Keratinocyte (primary cell): ENCODE results near the gene GOT1.

Experiments used
- EZH2 ChIP-seq: IDR thresholded peaks from one replicate; pipeline ENCODE4 v1.6.1; 2012; ENCODE audit warnings: inconsistent platforms, mild to moderate bottlenecking, low read length, moderate library complexity
- TF ChIP-seq, protein P1 (sequence below), 3 experiments: IDR thresholded peaks in 1 of 3; conservative IDR thresholded peaks in 1 of 3; optimal IDR thresholded peaks in 1 of 3; 2 replicates in 2 of 3; 3 replicates in 1 of 3; pipeline versions ENCODE3 to v1.5.1; 2011; ENCODE audit warnings: low read length in 3 of 3, mild to moderate bottlenecking in 3 of 3, moderate library complexity in 2 of 3, control low read depth in 1 of 3, inconsistent platforms in 1 of 3; ENCODE audit not compliant: insufficient read depth in 2 of 3; ENCODE audit errors: extremely low read depth in 1 of 3

DNA sequence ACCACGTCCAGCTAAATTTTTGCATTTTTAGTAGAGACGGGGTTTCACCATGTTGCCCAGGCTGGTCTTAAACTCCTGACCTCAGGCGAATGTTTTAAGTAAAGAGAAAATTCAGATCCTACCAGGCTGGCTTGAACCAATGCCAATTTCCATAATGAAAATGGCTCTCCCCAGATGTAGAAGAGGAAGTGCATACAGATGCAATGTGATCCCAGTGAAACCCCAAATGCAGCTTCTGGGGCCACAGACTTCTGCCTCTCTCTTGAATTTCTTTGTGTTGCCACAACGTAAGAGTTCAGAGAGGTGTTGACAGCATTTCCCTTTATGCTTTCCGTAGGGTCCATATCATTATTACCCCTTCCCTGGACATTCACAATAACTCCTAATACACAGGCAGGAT lies 29.6 kb upstream of the GOT1 start:
- TF ChIP-seq, protein P1, sequence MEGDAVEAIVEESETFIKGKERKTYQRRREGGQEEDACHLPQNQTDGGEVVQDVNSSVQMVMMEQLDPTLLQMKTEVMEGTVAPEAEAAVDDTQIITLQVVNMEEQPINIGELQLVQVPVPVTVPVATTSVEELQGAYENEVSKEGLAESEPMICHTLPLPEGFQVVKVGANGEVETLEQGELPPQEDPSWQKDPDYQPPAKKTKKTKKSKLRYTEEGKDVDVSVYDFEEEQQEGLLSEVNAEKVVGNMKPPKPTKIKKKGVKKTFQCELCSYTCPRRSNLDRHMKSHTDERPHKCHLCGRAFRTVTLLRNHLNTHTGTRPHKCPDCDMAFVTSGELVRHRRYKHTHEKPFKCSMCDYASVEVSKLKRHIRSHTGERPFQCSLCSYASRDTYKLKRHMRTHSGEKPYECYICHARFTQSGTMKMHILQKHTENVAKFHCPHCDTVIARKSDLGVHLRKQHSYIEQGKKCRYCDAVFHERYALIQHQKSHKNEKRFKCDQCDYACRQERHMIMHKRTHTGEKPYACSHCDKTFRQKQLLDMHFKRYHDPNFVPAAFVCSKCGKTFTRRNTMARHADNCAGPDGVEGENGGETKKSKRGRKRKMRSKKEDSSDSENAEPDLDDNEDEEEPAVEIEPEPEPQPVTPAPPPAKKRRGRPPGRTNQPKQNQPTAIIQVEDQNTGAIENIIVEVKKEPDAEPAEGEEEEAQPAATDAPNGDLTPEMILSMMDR (optimal IDR thresholded peaks at IDR 0.05 in 1 of 3, IDR thresholded peaks at IDR 0.05 in 1 of 3, conservative IDR thresholded peaks at IDR 0.05 in 1 of 3; ENCODE audit: extremely low read depth in 1 of 3, insufficient read depth in 2 of 3, low read length in 3 of 3): no peak
- TF ChIP-seq EZH2: no peak
